Activated CD4-positive, alpha-beta T cell treated with anti-CD3 and anti-CD28 coated beads, Interleukin-2, amount 50 U/mL, for 48 hours (primary cell): ENCODE data around the gene SHISAL2B.
"Not testable (repeated sequence)": the region's sequence is repeated elsewhere in the genome, so short reads cannot be mapped to it uniquely, and the experiment has no call there.

Source experiments
- DNase-seq, 2 experiments: peaks; one replicate each; pipeline ENCODE4 v3.0.0-alpha.2; 2020

SHISAL2B gene

DNA sequence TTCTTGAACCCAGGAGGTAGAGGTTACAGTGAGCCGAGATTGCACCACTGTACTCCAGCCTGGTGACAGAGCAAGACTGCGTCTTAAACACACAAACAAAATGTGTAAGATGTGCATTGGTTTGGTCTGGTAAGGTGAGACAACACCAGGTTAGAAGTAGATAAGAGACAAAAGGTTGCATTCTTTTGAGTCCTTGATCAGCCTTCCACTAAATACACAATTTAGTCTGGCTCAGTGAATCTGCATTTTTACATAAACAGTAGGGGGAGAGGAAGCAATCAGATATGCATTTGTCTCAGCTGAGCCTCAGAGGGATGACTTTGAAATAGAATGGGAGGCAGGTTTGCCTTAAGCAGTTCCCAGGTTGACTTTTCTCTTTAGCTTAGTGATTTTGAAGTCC, 15.8 kb downstream of the SHISAL2B start:
- DNase-seq = not testable (repeated sequence)

DNA sequence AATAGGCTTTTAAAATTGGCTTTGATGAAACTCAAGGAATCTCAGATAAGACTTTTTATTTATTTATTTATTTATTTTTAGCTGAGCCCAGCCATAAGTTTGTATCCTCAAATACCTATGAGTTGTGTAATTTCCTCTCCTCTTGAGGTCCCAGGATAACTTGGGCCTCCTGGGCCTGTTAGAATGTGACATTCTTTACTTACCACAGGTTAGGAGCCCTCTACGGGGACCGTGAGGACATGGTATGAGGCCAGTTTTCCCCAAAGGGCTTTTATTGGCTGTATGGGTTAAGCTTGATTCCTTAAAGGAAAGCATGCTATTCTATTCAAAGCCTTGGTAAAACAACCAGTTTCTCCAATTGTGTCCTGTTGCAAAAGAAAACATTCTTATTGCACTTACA, 16.9 kb downstream of the SHISAL2B start:
- no peak for DNase-seq

DNA sequence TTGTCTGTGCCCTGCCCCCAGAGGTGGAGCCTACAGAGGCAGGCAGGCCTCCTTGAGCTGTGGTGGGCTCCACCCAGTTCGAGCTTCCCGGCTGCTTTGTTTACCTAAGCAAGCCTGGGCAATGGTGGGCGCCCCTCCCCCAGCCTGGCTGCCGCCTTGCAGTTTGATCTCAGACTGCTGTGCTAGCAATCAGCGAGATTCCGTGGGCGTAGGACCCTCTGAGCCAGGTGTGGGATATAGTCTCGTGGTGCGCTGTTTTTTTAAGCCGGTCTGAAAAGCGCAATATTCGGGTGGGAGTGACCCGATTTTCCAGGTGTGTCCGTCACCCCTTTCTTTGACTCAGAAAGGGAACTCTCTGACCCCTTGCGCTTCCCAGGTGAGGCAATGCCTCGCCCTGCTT, 24.2 kb downstream of the SHISAL2B start:
- not testable (repeated sequence) for DNase-seq

DNA sequence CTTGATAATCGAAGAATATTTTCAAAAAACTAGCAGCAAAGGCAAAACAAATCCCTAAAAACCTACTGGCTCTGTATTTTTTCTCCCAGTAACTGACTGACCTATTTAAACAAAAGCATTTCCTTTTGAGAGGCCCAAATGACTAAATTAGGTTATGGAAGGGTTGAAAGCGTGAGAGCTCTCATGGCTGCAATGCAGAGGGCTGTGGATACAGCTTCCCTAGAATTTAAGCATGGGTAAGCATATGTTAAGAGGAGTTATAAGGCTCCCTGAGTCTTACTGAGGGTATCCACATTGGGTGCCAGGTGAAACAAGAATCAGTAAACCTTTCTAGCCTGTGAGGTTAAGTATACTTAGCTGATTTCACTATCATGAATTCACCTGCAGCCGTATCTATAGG, 32.3 kb downstream of the SHISAL2B start:
- no peak for DNase-seq

DNA sequence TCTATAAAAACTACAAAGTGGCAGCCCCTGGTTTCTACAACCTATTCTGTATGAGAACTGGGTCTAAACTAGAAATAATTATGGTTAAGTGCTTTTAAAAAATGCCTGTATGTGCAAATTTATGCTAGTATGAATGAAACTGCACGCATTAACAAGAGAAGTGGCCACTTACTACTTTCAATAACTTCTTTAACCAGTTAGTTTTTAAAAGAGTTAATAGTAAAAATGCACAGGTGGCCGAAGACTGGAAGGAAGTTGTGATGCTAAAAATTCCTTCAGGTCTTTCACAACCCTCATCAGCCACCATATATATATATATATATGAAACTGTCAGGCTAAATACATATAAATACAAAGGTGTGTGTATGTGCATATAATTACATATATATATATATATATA, 36.8 kb downstream of the SHISAL2B start:
- no peak for DNase-seq

DNA sequence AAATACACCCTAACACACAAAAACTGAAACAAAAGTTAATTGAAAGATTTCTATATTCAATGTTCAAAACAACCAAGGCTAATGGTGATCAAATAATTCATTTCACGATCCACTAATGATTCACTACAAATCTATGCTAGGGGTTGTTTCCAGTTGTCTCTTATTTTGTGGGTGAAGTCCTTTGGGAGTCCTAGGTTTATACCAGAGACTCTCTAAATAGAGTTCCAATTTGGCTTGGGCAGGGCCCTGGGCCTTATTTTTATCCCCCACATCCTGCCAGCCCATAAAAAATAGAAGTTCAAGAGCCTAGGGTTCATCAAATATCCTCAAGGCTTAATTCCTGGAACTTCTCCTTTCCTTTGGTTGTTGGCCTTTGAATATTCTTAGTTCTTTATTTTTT, 52.1 kb downstream of the SHISAL2B start:
- DNase-seq = no peak

DNA sequence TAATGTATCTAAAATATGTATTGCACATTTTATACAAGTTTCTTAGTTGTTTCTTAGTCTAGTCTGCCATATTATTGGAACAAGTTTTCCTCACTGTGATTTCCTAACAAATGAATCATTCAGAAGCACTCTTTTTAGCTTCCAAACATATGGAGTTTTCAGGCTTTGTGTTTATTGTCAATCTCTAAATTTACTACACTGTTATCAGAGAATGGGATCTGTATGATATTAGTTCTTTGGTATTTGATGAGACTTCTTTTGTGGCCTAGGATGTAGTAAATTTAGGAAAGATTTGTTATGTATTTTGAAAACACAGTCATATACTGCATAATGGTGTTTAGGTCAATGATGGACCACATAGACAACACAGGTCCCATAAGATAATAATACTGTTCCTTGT, 52.5 kb downstream of the SHISAL2B start:
- no peak for DNase-seq

DNA sequence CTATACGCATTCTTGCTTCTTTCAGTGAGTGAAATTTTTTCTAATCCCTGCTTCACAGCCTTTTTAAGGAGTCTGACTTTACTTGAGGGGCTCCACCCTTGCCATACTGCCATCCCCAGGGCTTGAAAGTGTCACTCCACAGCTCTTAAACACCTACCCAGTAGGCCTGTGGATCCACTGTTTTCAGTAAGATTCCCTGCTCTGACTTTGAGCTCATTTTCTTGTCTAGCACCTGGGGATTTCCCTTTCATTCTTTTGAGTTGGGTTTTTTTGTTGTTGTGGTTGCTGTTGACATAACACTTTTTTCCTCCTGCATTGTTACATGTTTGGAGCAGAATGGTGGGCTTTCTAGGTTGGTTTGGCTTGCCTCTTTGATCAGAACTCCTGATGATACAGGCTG, 54.6 kb downstream of the SHISAL2B start:
- no peak for DNase-seq

DNA sequence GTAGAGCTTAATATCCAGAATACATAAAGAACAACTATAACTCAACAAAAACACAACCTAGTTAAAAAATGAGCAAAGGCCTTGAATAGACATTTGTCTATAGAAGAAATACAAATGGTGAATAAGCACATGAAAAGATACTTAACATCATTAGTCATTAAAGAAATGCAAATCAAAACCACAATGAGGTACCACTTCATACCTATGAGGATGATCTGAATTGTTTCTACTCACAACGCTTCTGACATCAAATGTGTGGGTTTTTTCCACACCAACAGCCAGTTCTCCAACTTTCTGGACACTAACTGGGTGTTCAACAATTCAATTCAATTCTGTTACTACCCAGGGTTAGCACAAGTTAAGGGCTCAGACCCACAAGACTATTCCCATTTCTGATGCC, 56.1 kb downstream of the SHISAL2B start:
- no peak for DNase-seq

DNA sequence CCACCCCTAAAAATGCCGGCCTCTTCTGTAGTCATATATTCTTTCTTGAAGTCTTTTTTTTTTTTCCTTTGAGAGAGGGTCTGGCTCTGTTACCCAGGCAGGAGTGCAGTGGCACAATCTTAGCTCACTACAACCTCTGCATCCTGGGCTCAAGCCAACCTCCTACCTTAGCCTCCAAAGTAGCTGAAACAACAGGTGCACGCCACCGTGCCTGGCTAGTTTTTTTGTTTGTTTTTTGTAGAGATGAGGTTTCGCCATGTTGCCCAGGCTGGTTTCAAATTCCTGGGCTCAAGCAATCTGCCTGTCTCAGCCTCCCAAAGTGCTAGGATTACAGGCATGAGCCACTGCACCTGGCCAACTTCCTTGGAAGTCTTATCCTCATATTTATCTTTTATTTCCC, 59.1 kb downstream of the SHISAL2B start:
- no peak for DNase-seq

DNA sequence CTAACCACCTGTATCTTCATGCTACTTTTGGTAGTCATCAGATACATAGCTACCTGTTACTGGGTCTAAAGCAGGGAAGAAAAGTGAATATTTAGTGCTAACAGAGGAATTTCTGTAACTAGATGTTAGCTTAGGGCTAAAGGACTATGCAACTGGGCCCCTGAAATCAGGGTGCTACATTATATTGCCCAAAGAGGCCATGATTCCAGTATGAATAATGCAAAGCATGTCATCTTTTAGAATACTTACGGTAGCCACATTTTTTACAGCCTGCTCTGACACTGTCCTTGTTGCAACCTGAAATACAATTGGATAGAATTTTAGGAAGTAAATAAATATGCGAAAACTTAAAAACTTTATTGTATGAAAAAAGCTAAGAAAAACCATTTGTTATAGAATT, 63.8 kb downstream of the SHISAL2B start:
- no peak for DNase-seq

DNA sequence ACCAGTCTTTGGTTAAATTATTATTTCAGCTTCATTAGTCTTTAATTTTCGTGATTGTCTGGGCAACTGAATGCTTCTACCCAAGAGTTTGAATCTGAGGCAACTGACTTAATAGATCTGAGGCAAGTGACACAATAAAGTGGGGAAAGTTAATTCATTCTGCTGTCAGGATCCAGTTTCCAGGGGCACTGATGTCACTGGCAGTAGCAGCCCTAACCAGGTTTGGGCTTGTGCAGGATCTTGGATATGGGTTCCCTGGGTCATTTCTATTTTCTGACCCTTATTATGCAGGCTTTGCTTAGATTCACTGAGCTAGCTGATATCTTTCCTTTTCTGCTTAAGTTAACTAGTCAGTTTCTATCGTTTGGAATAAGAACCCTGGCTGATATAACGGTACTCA, 68.6 kb downstream of the SHISAL2B start:
- DNase-seq = no peak

DNA sequence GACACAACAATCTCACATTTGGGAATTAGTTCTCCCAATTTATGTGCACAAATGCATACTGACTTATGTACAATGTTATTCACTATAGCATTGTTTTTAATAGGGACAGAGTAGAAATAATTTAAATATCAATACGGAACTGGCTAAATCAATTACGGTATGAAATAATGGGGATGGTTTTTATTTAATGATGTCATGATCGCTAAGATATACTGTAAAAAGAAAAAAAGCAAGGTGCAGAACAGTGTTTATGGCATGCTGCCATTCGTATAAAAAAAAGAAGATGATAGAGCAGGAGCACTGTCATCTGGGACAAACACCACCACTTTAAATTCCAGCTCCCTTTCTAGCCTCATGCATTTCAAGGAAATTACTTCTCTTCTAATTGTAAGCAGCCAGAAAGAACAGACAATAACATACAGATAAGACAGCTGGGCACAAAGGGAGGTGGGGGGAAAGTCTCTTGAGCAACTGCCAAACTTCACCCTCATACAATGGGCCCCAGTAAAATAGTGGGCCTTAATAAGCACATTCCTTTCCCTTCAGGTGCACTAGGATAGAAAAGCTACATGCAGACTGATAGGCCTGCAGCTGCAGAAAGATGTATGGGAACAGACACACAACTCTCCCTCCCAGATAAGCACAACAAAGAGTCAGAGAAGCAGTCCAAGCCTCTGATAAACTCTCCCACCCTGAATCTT, 69.8 kb downstream of the SHISAL2B start:
- no peak for DNase-seq

DNA sequence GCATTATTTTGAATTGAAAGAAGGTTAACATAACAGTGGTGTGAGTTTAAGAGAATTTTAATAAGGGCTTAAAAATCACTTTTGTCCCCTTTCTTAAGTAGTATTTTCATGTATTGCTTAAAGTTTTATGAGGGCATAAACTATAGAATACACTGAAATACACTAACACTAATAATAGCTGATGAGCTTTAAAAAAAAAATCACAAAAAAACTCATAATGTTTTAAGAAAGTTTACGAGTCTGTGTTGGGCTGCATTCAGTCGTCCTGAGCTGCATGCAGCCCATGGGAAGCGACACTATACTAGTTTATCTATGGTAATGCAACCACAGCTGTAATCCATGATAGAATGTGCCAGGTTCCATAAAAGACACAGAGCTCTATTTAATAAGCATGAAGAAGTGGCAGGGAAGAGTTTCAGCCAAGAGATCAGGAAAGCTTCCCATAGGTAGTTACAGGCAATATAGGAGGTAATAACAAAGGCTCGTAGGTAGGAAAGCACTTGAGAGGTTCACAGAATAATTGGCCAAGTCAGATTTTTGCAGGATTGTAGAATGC, 73.7 kb downstream of the SHISAL2B start:
- DNase-seq = no peak

DNA sequence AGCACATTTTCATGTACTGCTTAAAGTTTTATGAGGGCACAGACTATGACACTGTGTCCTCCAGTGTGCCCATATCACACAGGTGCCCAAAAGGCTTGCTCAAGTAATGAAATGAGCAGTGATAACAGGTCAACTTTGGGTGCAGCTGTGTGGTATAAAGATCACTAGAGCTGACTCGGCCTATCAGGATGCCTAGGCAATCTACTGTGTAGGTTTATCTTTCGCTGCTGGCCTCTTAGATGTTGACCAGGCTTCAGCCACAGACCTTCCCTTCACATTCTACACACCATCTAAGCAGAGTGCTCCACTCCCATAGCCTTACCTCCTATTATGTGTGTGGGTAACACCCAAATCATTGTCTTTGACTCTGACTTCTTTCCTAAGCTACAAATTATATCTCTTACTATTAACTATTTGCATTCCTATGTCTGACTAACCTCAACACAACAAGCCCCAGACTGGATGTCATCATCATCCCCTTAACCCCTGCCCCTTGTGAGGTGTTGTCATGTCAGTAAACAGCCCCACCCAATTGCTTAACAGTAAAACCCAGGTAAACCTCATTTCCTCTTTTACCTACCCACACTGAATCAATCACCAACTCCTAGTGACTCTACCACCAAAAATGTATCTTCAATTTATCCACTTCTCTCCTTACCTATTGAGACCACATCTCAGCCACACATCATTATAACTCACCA, 75.7 kb downstream of the SHISAL2B start:
- no peak for DNase-seq

DNA sequence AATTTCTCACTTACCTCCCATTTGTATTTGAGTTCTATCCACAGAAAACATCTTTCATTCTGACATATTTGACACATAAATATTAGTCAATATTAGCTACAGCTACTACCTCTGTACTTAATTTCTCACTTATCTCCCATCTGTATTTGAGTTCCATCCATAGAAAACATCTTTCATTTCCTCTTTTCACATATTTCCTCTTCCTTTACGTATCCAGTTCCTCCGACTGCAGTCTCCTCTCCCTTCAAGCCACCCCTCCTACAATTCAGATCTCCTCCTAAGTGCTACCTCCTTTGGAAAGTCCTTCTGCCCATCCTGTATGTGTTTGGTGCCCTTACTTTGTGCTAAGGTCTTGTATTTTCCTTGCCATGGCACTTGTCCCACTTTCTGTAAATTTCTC, 76.6 kb downstream of the SHISAL2B start:
- no peak for DNase-seq
